AG04449 (cell line): ENCODE data around the gene TATDN3.

Experiments
- CTCF ChIA-PET: fragments of 350-600 bp; formaldehyde crosslinking; extraction: SDS; loops from one replicate; lab custom pipeline; 2021; ENCODE audit warnings: antibody characterized with exemption; lab: Yijun Ruan, JAX
- POLR2A ChIA-PET: fragments of 400-600, 350-600 bp; formaldehyde crosslinking; extraction: SDS; loops from one replicate; lab custom pipeline; 2020; ENCODE audit warnings: antibody characterized with exemption, inconsistent platforms; lab: Yijun Ruan, JAX
- DNase-seq: peaks from one replicate; pipeline ENCODE4 v3.0.0-alpha.2; 2010; ENCODE audit warnings: low read depth, low spot score
- H3K4me3 ChIP-seq: 2 replicates; pipeline ENCODE4 v1.5.1; 2011; ENCODE audit warnings: low read depth, mild to moderate bottlenecking, control low read depth, low read length
- TF ChIP-seq, protein P1 (sequence below): IDR thresholded peaks from one replicate; pipeline ENCODE4 v1.5.1; 2011; ENCODE audit warnings: mild to moderate bottlenecking, moderate library complexity, low read length, control low read depth, inconsistent platforms; ENCODE audit not compliant: insufficient read depth; ENCODE audit errors: missing control alignments

TATDN3 gene

DNA sequence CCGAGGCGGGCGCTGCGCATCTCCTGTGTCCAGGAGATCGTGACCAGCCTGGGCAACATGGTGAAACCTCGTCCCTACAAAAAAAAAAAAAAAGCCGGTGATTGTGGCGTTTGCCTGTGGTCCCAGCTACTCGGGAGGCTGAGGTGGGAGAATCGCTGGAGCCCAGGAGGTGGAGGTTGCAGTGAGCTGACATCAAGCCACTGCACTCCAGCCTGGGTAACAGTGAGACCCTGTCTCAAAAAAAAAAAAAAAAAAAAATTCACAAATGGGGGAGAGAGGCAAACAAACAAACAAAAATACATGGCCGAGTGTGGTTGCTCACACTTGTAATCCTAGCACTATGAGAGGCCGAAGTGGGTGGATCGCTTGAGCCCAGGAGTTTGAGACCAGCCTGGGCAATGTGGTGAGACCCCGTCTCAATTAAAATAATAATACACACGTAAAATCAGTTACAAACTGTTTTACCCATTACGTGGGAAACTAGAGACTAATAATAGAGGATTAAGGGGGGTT, 758 bp downstream of the TATDN3 start:
- TF ChIP-seq, protein P1, sequence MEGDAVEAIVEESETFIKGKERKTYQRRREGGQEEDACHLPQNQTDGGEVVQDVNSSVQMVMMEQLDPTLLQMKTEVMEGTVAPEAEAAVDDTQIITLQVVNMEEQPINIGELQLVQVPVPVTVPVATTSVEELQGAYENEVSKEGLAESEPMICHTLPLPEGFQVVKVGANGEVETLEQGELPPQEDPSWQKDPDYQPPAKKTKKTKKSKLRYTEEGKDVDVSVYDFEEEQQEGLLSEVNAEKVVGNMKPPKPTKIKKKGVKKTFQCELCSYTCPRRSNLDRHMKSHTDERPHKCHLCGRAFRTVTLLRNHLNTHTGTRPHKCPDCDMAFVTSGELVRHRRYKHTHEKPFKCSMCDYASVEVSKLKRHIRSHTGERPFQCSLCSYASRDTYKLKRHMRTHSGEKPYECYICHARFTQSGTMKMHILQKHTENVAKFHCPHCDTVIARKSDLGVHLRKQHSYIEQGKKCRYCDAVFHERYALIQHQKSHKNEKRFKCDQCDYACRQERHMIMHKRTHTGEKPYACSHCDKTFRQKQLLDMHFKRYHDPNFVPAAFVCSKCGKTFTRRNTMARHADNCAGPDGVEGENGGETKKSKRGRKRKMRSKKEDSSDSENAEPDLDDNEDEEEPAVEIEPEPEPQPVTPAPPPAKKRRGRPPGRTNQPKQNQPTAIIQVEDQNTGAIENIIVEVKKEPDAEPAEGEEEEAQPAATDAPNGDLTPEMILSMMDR = no peak
- CTCF ChIA-PET = interaction anchor here (1.5 to 4.3 kb wide), 5 partner anchors 10 to 203 kb away, joined by 4 to 29 read pairs (median 16); no protein-coding TSS in a partner anchor
- H3K4me3 ChIP-seq = peak overlapping the region; percentile 95
- POLR2A ChIA-PET = no interaction called here
- no peak for DNase-seq

- DNase-seq = no peak
- CTCF ChIA-PET = interaction anchor here (1.6 to 2.3 kb wide), 2 partner anchors 13 to 130 kb away, joined by 6 to 9 read pairs; no protein-coding TSS in a partner anchor
- H3K4me3 ChIP-seq = no peak overlapping the region
These were observed 2.9 kb downstream of the TATDN3 start for GRCh38 chr1:212794561-212795014.

GRCh38 chr1:212797681-212798080, 6.0 kb downstream of the TATDN3 start:
- POLR2A ChIA-PET = no interaction called here
- TF ChIP-seq, protein P1 = no peak
- no peak for DNase-seq
- CTCF ChIA-PET = interaction anchor here (1.6 to 1.9 kb wide), 2 partner anchors 48 to 133 kb away, joined by 7 read pairs; no protein-coding TSS in a partner anchor
- no peak overlapping the region for H3K4me3 ChIP-seq

More at GRCh38 chr1:212794561-212795014, 2.9 kb downstream of the TATDN3 start:
- TF ChIP-seq, protein P1 = no peak
- POLR2A ChIA-PET = no interaction called here

DNA sequence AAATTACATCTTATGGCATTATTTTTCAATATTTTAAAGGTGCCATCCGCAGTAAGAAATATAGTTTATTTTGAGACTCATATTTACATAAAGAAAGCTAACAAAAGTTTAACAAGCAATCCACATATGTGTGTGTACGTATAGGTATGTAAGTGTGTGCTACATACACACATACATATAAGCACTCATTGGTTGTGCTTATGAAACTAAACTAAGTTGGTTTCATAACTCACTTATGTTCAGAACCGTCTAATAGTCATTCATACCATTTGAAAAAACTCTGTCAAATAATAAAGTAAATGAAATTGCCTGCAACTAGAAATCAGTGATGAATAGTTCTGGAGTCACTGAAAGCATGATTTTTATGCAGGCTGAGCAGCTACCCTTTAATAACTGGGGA, 14.1 kb downstream of the TATDN3 start:
- H3K4me3 ChIP-seq = no peak overlapping the region
- ChIA-PET CTCF (interaction anchor here (1.6 kb wide), 1 partner anchor 57 kb away, joined by 4 read pairs; no protein-coding TSS in a partner anchor), POLR2A (no interaction called here)
- DNase-seq = no peak
- TF ChIP-seq, protein P1 = no peak

- TF ChIP-seq, protein P1 = no peak
- no peak overlapping the region for H3K4me3 ChIP-seq
- ChIA-PET CTCF (interaction anchor here (0.6 to 2.3 kb wide), 16 partner anchors 12 to 185 kb away, joined by 3 to 24 read pairs (median 3); no protein-coding TSS in a partner anchor), POLR2A (interaction anchor here (1.1 kb wide), 1 partner anchor 43 kb away, joined by 3 read pairs; the partner anchor contains the start of gene FLVCR1)
- no peak for DNase-seq
These were observed 23.0 kb downstream of the TATDN3 start for GRCh38 chr1:212814537-212815334.

- POLR2A ChIA-PET = no interaction called here
- DNase-seq = no peak
- CTCF ChIA-PET = interaction anchor here (2.1 kb wide), 1 partner anchor 178 kb away, joined by 15 read pairs; no protein-coding TSS in a partner anchor
- H3K4me3 ChIP-seq = no peak overlapping the region
- TF ChIP-seq, protein P1 = no peak
These were observed 25.0 kb downstream of the TATDN3 start for GRCh38 chr1:212816567-212817278.
